Measurements from ENCODE around the gene TNFAIP1. TPM values are rescaled to one million over a fixed set of nuclear protein-coding genes. Genes with fewer than 3 reads are reported as not detected.

TNFAIP1 gene
- total and polyA plus RNA-seq, 2 of the 4 experiments (the other 2 are of a cell fraction), result 49.1 to 62.9 TPM

- BruUV-seq (replicated peaks), result no TSS peak
- intact Hi-C loops (cut with micrococcal nuclease), result loop anchor here (10.0 kb wide), 1 partner anchor 523 kb away; the partner anchor contains the start of gene NOS2
Measured at GRCh38 chr17:28327709-28328108, 7.9 kb upstream of the TNFAIP1 start.

More at GRCh38 chr17:28327709-28328108, 7.9 kb upstream of the TNFAIP1 start:
- Histone ChIP-seq H4K20me1 (ENCODE audit: insufficient read depth, low read length) (peaks cover 2% of the 10 kb centered on the region; the same call in 1 of the 2 replicates), H4K91ac (ENCODE audit: insufficient read depth, low read depth, low read length) (no peak overlapping the region), H3K27me3 (ENCODE audit: control insufficient read depth, insufficient read depth, low read length) (no peaks in the 10 kb centered on the region), H4K5ac (ENCODE audit: low read depth, low read length) (no peak overlapping the region), H3K18ac (ENCODE audit: low read depth, low read length) (no peak overlapping the region), H3K79me1 (ENCODE audit: low read depth in 1 of 2, low read length in 2 of 2) (peaks cover 25 to 42% of the 10 kb centered on the region in 2 experiments), H2AFZ (replicated peaks; ENCODE audit: low read length, poor library complexity) (no peak overlapping the region), H3K9ac (ENCODE audit: low read depth, low read length) (no peak overlapping the region), H3K4me1 (ENCODE audit: control insufficient read depth, insufficient read depth, low read length) (peaks cover 6% of the 10 kb centered on the region; the same call in 1 of the 2 replicates), H3K27ac (ENCODE audit: insufficient read depth, low read length) (no peak overlapping the region), H2AK5ac (ENCODE audit: low read depth, low read length) (no peak overlapping the region), H2BK15ac (ENCODE audit: low read depth, low read length) (no peak overlapping the region), H3K36me3 (ENCODE audit: control insufficient read depth, insufficient read depth, low read length) (peaks cover 32% of the 10 kb centered on the region), H3K4me2 (ENCODE audit: low read depth, low read length) (no peak overlapping the region), H3K23ac (ENCODE audit: low read depth, low read length) (no peak overlapping the region), H2AK9ac (replicated peaks; ENCODE audit: low read depth, low read length, poor library complexity) (no peak overlapping the region), H2BK120ac (ENCODE audit: low read depth, low read length) (no peak overlapping the region), H3K4ac (ENCODE audit: low read depth, low read length) (no peak overlapping the region), H3K9me1 (ENCODE audit: insufficient read depth, low read length) (no peaks in the 10 kb centered on the region), H2BK5ac (ENCODE audit: low read depth, low read length, poor library complexity, severe bottlenecking) (no peak overlapping the region), H3K9me3 (ENCODE audit: control insufficient read depth, insufficient read depth, low read length) (no peaks in the 10 kb centered on the region), H2BK20ac (ENCODE audit: low read depth, low read length) (no peak overlapping the region), H4K8ac (ENCODE audit: low read depth in 2 of 2, low read length in 2 of 2) (no peak overlapping the region), H3K14ac (replicated peaks; ENCODE audit: low read depth, low read length) (no peak overlapping the region), H3K4me3 (ENCODE audit: insufficient read depth, low read depth, low read length) (no peak overlapping the region), H3K56ac (ENCODE audit: extremely low read depth, insufficient read depth, low read length) (no peak overlapping the region)
- no CpG with 5 or more reads among the region's 3 CpGs for WGBS, 2 experiments (ENCODE audit: extremely low coverage in 2 of 2, insufficient read length in 1 of 2)
- TF ChIP-seq RAD21 (IDR thresholded peaks at IDR 0.05; ENCODE audit: low read length) (0 out of 2 replicates have a peak, but pooled peaks have one; percentile 26), SMC3 (IDR thresholded peaks at IDR 0.05; ENCODE audit: low read depth, low read length) (0 out of 2 replicates have a peak, but pooled peaks have one; percentile 13), CTCF (conservative IDR thresholded peaks at IDR 0.05; ENCODE audit: low read depth, low read length) (peak; percentile 23; the same call in 1 of the 2 replicates), USF2 (IDR thresholded peaks at IDR 0.05; ENCODE audit: low read depth, low read length) (no peak), FOS (IDR thresholded peaks at IDR 0.05; ENCODE audit: low read depth, low read length) (no peak)
- peak; percentile 37 for DNase-seq
- ChIA-PET CTCF (no interaction called here), POLR2A (ENCODE audit: unreplicated experiment) (no interaction called here)
- ATAC-seq (ENCODE audit: low read depth), result peak; percentile 62
- in situ Hi-C loops (cut with MboI; ENCODE audit: low sequenced_read_pairs) (loop anchor here (10.0 to 25.0 kb wide), 2 partner anchors 283 to 790 kb away; partner anchors contain the start of gene NLK), dilution Hi-C loops (cut with HindIII; ENCODE audit: low sequenced_read_pairs, unreplicated experiment) (no loop called here)

Data from IMR-90 (cell line).